CD4-positive, alpha-beta memory T cell (primary cell): ENCODE data around the gene UTF1. TPM values are rescaled to one million over a fixed set of nuclear protein-coding genes. Genes with fewer than 3 reads are reported as not detected.
A peak's percentile ranks its signal among the peaks of the same experiment; 100 is the strongest.
"Not testable (repeated sequence)": the region's sequence is repeated elsewhere in the genome, so short reads cannot be mapped to it uniquely, and the experiment has no call there.

Experiments
- CTCF ChIA-PET: fragments of 350-600 bp; sonication (Branson Sonifier 250); formaldehyde crosslinking; loops from one replicate; lab custom pipeline; 2021; ENCODE audit warnings: inconsistent platforms; ENCODE audit not compliant: partially characterized antibody; lab: Charles Lee
- POLR2A ChIA-PET: fragments of 350-600 bp; sonication (Branson Sonifier 250); formaldehyde crosslinking; loops from one replicate; lab custom pipeline; 2021; ENCODE audit not compliant: partially characterized antibody; lab: Charles Lee
- DNase-seq, 5 donors: peaks; one replicate each; pipeline versions ENCODE4 v3.0.0 to v3.0.0-alpha.2; 2020 to 2022; ENCODE audit warnings: mixed read lengths in 1 of 5
- H3K27ac ChIP-seq: one replicate; pipeline ENCODE4 v1.7.0; 2013; ENCODE audit warnings: low read depth, low read length
- H3K27me3 ChIP-seq: 2 replicates; pipeline ENCODE4 v1.7.0; 2013; ENCODE audit warnings: mild to moderate bottlenecking, low read length, moderate library complexity; ENCODE audit not compliant: insufficient read depth
- H3K36me3 ChIP-seq: 2 replicates; pipeline ENCODE4 v1.7.0; 2013; ENCODE audit warnings: mild to moderate bottlenecking, low read length, moderate library complexity; ENCODE audit not compliant: insufficient read depth
- H3K4me1 ChIP-seq: 2 replicates; pipeline ENCODE4 v1.7.0; 2013; ENCODE audit warnings: mild to moderate bottlenecking, low read length, moderate library complexity; ENCODE audit not compliant: insufficient read depth
- H3K4me3 ChIP-seq, 2 donors: one replicate each; pipeline ENCODE4 v1.7.0; 2013; ENCODE audit warnings: low read length in 2 of 2, mild to moderate bottlenecking in 1 of 2
- H3K9me3 ChIP-seq, 2 donors: one replicate each; pipeline ENCODE4 v1.7.0; 2013; ENCODE audit warnings: low read length in 2 of 2, control low read depth in 1 of 2; ENCODE audit not compliant: control insufficient read depth in 1 of 2
- H3K27ac Mint-ChIP-seq, 7 donors: one replicate each; pipeline ENCODE4 v1.8.0; 2020 to 2021; ENCODE audit warnings: mixed read lengths in 7 of 7, mild to moderate bottlenecking in 6 of 7, inconsistent platforms in 3 of 7, moderate library complexity in 3 of 7
- H3K27me3 Mint-ChIP-seq, 2 donors: one replicate each; pipeline ENCODE4 v1.8.0; 2020 to 2021; ENCODE audit warnings: mixed read lengths in 2 of 2
- H3K36me3 Mint-ChIP-seq, 2 donors: one replicate each; pipeline ENCODE4 v1.8.0; 2020 to 2021; ENCODE audit warnings: mixed read lengths in 2 of 2, inconsistent platforms in 1 of 2, mild to moderate bottlenecking in 1 of 2
- H3K4me1 Mint-ChIP-seq, 4 donors: one replicate each; pipeline ENCODE4 v1.8.0; 2020 to 2021; ENCODE audit warnings: mixed read lengths in 4 of 4, mild to moderate bottlenecking in 1 of 4
- H3K4me3 Mint-ChIP-seq, 8 donors: one replicate each; pipeline ENCODE4 v1.8.0; 2020 to 2021; ENCODE audit warnings: mixed read lengths in 8 of 8, mild to moderate bottlenecking in 7 of 8, moderate library complexity in 6 of 8, inconsistent platforms in 3 of 8
- H3K9me3 Mint-ChIP-seq, 8 donors: one replicate each; pipeline ENCODE4 v1.8.0; 2020 to 2021; ENCODE audit warnings: mixed read lengths in 8 of 8, mild to moderate bottlenecking in 5 of 8, inconsistent platforms in 3 of 8, moderate library complexity in 1 of 8
- intact Hi-C: fragments of 100-400 bp; cut with micrococcal nuclease; formaldehyde crosslinking; loops from one replicate; pipeline ENCODE4 v1.15.1; 2023
- polyA plus RNA-seq, 2 donors: library from polyadenylated mRNA; unstranded; fragments of 300-500 nt; fragmentation: Illumina TruSeq; gene quantifications; one replicate each; pipeline ENCODE4 v1.2.3, GENCODE V29; 2021
- total RNA-seq, 2 experiments: library from RNA; stranded (reverse); gene quantifications; one replicate each; pipeline ENCODE4 v1.2.3, GENCODE V29; 2021

Gene UTF1
- total and polyA plus RNA-seq, 4 experiments from 2014 or later, result not detected

DNA sequence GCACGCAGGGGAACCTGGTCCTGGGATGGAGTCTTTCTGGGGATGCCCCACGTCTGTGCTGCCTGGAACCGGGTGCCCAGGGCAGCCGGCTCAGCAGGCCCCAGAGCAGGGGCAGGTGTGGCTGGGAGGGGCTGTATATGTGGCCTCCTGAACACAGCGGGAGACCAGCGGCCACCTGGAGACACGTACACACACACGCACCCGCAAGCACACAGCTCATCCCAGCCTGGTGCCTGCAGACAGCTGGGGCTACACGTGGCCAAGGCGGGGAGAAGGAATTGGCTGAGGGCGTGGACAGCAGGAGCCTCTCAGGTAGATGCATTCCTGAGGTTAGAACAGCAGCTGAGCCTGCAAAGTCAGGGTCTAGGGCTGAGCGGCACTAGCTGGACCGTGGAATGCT, 32.7 kb downstream of the UTF1 start:
- peak overlapping the region in 6 of 8 donors; percentile 70 to 79 (median 76) for H3K4me3 Mint-ChIP-seq

DNA sequence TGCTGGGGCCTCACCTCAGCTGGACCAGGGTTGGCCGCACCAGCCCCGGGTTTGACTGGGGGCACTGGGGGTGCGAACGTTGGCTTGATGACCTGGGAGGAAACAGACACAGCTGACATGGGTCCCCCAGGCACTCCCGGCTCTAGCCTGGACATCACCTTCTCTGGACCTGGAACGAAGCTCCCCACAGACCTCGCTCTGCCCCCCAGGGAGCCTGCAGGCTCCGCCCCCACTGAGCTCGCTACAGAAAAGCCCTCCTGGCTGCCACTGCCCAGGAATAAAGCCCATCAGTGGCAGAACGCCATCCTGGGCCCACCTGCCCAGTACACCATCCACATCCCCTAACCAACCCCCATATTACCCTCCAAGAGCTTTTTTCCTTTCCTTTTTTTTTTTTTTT, 33.7 kb downstream of the UTF1 start:
- POLR2A ChIA-PET, result interaction anchor here (1.1 to 13.2 kb wide), 4 partner anchors 12 to 60 kb away, joined by 3 to 236 read pairs (median 6); partner anchors contain the start of gene ADAM8
- peaks cover 0 to 15% of the 10 kb centered on the region in 2 donors for H3K36me3 Mint-ChIP-seq
- intact Hi-C loops, result loop anchor here (1.0 to 5.0 kb wide), 3 partner anchors 12 to 129 kb away; partner anchors contain the start of gene MTG1
- peaks cover 29 to 70% (median 55%) of the 10 kb centered on the region in 4 donors for H3K4me1 Mint-ChIP-seq
- H3K27me3 Mint-ChIP-seq, result peaks cover 0 to 4% of the 10 kb centered on the region in 2 donors
- Histone ChIP-seq H3K4me1 (peaks cover 66% of the 10 kb centered on the region), H3K9me3 (no peaks in the 10 kb centered on the region), H3K27me3 (no peaks in the 10 kb centered on the region), H3K27ac (peak overlapping the region; percentile 83), H3K36me3 (peaks cover 5% of the 10 kb centered on the region), H3K4me3 (no peak overlapping the region)
- H3K27ac Mint-ChIP-seq, result peak overlapping the region in 5 of 7 donors; percentile 37 to 98 (median 91)
- DNase-seq, result no peak
- H3K9me3 Mint-ChIP-seq, result no peaks in the 10 kb centered on the region
- H3K4me3 Mint-ChIP-seq, result peak overlapping the region in 4 of 8 donors; percentile 36 to 79 (median 56)
- CTCF ChIA-PET, result interaction anchor here (1.1 to 2.0 kb wide), 7 partner anchors 12 to 120 kb away, joined by 3 to 11 read pairs (median 8); no protein-coding TSS in a partner anchor

More for the DNA sequence above, 32.7 kb downstream of the UTF1 start:
- peaks cover 0 to 15% of the 10 kb centered on the region in 2 donors for H3K36me3 Mint-ChIP-seq
- peak overlapping the region; percentile 90 to 98 (median 92) for H3K27ac Mint-ChIP-seq
- H3K9me3 Mint-ChIP-seq, result no peaks in the 10 kb centered on the region
- no peaks in the 10 kb centered on the region for H3K27me3 ChIP-seq
- H3K4me1 Mint-ChIP-seq, result peaks cover 29 to 78% (median 61%) of the 10 kb centered on the region in 4 donors
- H3K9me3 ChIP-seq, result no peaks in the 10 kb centered on the region
- intact Hi-C loops, result loop anchor here (5.0 kb wide), 1 partner anchor 130 kb away; the partner anchor contains the start of gene MTG1
- H3K4me1 ChIP-seq, result peaks cover 76% of the 10 kb centered on the region
- ChIA-PET POLR2A (interaction anchor here (0.8 to 13.2 kb wide), 7 partner anchors 13 to 128 kb away, joined by 3 to 236 read pairs (median 4); partner anchors contain the start of genes ADAM8 and ECHS1), CTCF (interaction anchor here (1.3 to 2.0 kb wide), 6 partner anchors 12 to 119 kb away, joined by 3 to 9 read pairs (median 8); no protein-coding TSS in a partner anchor)
- peaks cover 0 to 4% of the 10 kb centered on the region in 2 donors for H3K27me3 Mint-ChIP-seq
- peak overlapping the region; percentile 83 for H3K27ac ChIP-seq
- H3K36me3 ChIP-seq, result no peaks in the 10 kb centered on the region
- no peak overlapping the region for H3K4me3 ChIP-seq
- peak in 1 of 5 donors; percentile 45 for DNase-seq

GRCh38 chr10:133264461-133264860, 34.4 kb downstream of the UTF1 start:
- H3K9me3 Mint-ChIP-seq, result no peaks in the 10 kb centered on the region
- Histone ChIP-seq H3K4me3 (no peak overlapping the region), H3K27ac (no peak overlapping the region), H3K9me3 (no peaks in the 10 kb centered on the region), H3K36me3 (peaks cover 11% of the 10 kb centered on the region), H3K27me3 (no peaks in the 10 kb centered on the region), H3K4me1 (peaks cover 58% of the 10 kb centered on the region)
- H3K27me3 Mint-ChIP-seq, result no peaks in the 10 kb centered on the region
- peaks cover 25 to 63% (median 49%) of the 10 kb centered on the region in 4 donors for H3K4me1 Mint-ChIP-seq
- peak overlapping the region; percentile 37 to 83 (median 74) for H3K4me3 Mint-ChIP-seq
- peak; percentile 53 to 71 (median 60) for DNase-seq
- ChIA-PET POLR2A (interaction anchor here (1.1 to 13.2 kb wide), 2 partner anchors 11 to 43 kb away, joined by 4 to 236 read pairs; partner anchors contain the start of gene ADAM8), CTCF (interaction anchor here (1.1 to 2.0 kb wide), 5 partner anchors 11 to 54 kb away, joined by 3 to 11 read pairs (median 8); no protein-coding TSS in a partner anchor)
- intact Hi-C loops, result loop anchor here (1.0 to 5.0 kb wide), 3 partner anchors 11 to 128 kb away; partner anchors contain the start of gene MTG1
- H3K27ac Mint-ChIP-seq, result peak overlapping the region; percentile 37 to 93 (median 83)
- H3K36me3 Mint-ChIP-seq, result peaks cover 0 to 11% of the 10 kb centered on the region in 2 donors

DNA sequence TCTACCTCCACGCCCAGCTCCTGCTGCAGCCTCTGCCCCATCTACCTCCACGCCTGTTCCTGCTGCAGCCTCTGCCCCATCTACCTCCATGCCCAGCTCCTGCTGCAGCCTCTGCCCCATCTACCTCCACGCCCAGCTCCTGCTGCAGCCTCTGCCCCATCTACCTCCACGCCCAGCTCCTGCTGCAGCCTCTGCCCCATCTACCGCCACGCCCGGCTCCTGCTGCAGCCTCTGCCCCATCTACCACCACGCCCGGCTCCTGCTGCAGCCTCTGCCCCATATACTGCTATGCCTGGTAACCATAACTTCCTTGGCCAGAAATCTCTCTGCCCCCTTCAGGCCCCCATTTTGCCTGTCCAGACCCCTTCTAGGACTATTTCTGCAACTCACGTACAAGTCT, 35.0 kb downstream of the UTF1 start:
- intact Hi-C loops, result not testable (repeated sequence)

DNA sequence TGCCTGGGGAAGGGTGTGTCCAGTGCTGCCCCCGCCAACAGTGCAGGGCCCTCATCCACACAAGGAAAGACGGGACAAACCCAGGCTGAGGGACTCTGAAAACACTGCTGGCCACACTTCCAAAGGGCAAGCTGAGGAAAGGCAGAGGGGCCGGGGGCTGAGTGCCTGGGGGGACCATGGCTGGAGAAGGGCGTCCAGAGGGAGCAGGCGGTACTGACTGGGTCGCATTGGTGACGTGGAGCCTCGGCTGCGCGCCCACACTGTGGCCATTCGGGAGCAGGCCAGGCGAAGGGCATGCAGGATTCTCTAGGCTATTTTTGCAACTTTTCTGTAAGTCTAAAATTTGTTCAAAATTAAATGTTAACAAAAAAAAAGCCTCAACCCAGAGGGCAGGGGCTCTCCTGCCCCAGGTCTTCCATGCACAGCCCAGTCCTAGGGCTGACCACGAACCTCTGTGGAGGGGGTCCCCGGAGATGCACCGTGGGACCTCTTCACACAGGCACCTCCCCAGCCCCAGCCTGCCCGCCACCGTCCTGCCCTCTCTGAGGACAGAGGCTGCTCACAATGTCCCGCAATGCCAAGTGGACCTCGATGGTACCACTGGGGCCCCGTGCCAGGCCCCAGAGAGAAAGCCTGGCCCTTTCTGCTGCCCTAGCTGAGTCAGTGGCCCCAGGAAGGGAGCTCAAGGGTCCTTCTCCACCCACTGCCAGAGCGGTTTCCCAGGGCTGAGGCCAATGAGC, 36.2 kb downstream of the UTF1 start:
- no peaks in the 10 kb centered on the region for H3K27me3 ChIP-seq
- H3K9me3 Mint-ChIP-seq, result no peaks in the 10 kb centered on the region
- H3K36me3 ChIP-seq, result peaks cover 28% of the 10 kb centered on the region
- DNase-seq, result no peak
- H3K4me3 ChIP-seq, result no peak overlapping the region
- ChIA-PET POLR2A (interaction anchor here (13.2 kb wide), 1 partner anchor 9 kb away, joined by 236 read pairs; the partner anchor contains the start of gene ADAM8), CTCF (interaction anchor here (1.8 to 1.9 kb wide), 2 partner anchors 41 to 123 kb away, joined by 5 to 9 read pairs; no protein-coding TSS in a partner anchor)
- no peaks in the 10 kb centered on the region for H3K27me3 Mint-ChIP-seq
- peaks cover 42% of the 10 kb centered on the region for H3K4me1 ChIP-seq
- H3K9me3 ChIP-seq, result no peaks in the 10 kb centered on the region
- H3K4me3 Mint-ChIP-seq, result peak overlapping the region in 1 of 8 donors; percentile 16
- H3K27ac ChIP-seq, result no peak overlapping the region
- intact Hi-C loops, result no loop called here
- H3K4me1 Mint-ChIP-seq, result peaks cover 17 to 45% (median 34%) of the 10 kb centered on the region in 4 donors
- peak overlapping the region in 5 of 7 donors; percentile 46 to 79 (median 75) for H3K27ac Mint-ChIP-seq
- peaks cover 0 to 24% of the 10 kb centered on the region in 2 donors for H3K36me3 Mint-ChIP-seq

More for the DNA sequence above, 35.0 kb downstream of the UTF1 start:
- Histone ChIP-seq H3K4me1 (peaks cover 53% of the 10 kb centered on the region), H3K36me3 (peaks cover 17% of the 10 kb centered on the region)
- not testable (repeated sequence) for DNase-seq, H3K4me3 ChIP-seq, H3K9me3 Mint-ChIP-seq, H3K9me3 ChIP-seq, H3K27me3 ChIP-seq, H3K27me3 Mint-ChIP-seq, H3K27ac ChIP-seq
- ChIA-PET CTCF (interaction anchor here (1.3 to 1.8 kb wide), 3 partner anchors 10 to 122 kb away, joined by 5 to 11 read pairs (median 10); no protein-coding TSS in a partner anchor), POLR2A (interaction anchor here (13.2 kb wide), 1 partner anchor 10 kb away, joined by 236 read pairs; the partner anchor contains the start of gene ADAM8)
- peaks cover 24 to 57% (median 45%) of the 10 kb centered on the region in 4 donors for H3K4me1 Mint-ChIP-seq
- peaks cover 0 to 15% of the 10 kb centered on the region in 2 donors for H3K36me3 Mint-ChIP-seq
- H3K4me3 Mint-ChIP-seq, result peak overlapping the region in 5 of 8 donors; percentile 39 to 77 (median 71)
- H3K27ac Mint-ChIP-seq, result peak overlapping the region; percentile 4 to 86 (median 74)

- CTCF ChIA-PET, result interaction anchor here (1.4 to 1.9 kb wide), 2 partner anchors 8 to 40 kb away, joined by 4 to 9 read pairs; no protein-coding TSS in a partner anchor
- intact Hi-C loops, result no loop called here
- Histone ChIP-seq H3K4me1 (peaks cover 37% of the 10 kb centered on the region), H3K27ac (no peak overlapping the region), H3K9me3 (no peaks in the 10 kb centered on the region), H3K4me3 (no peak overlapping the region), H3K27me3 (no peaks in the 10 kb centered on the region), H3K36me3 (peaks cover 31% of the 10 kb centered on the region)
- no peak overlapping the region for H3K27ac Mint-ChIP-seq
- no peaks in the 10 kb centered on the region for H3K27me3 Mint-ChIP-seq
- H3K4me3 Mint-ChIP-seq, result no peak overlapping the region
- DNase-seq, result no peak
- peaks cover 16 to 43% (median 31%) of the 10 kb centered on the region in 4 donors for H3K4me1 Mint-ChIP-seq
- H3K9me3 Mint-ChIP-seq, result no peaks in the 10 kb centered on the region
- POLR2A ChIA-PET, result interaction anchor here (1.3 to 13.2 kb wide), 2 partner anchors 8 to 9 kb away, joined by 6 to 236 read pairs; partner anchors contain the start of gene ADAM8
- H3K36me3 Mint-ChIP-seq, result peaks cover 0 to 27% of the 10 kb centered on the region in 2 donors
These were observed 37.3 kb downstream of the UTF1 start for GRCh38 chr10:133267293-133267692.
